NCI-H748 (cell line): Measurements from ENCODE around the gene CHN2.

Experiments
- DNase-seq: peaks from one replicate; lab custom pipeline; 2025; ENCODE audit not compliant: unreplicated experiment; lab: John Stamatoyannopoulos, UW

Gene CHN2

DNA sequence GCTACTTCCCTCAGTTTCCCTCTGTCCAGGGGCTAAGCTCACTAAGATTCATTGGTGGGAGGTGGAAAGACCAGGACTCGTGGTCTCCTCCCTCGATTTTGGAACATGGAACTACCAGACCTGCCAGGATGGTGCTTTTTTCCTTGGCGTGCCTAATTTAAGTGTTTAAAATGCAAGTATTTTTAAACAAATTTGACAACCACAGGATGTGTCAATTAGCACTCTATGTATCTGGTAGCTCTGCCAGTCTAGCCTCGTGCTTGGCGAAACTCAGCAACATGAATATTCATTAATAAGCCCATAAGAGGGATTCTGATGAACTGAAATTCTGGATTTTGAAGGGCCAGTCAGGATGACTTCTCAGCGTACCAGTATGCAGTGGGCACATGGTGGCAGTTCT lies 224.1 kb downstream of the CHN2 start:
- DNase-seq: no peak

DNA sequence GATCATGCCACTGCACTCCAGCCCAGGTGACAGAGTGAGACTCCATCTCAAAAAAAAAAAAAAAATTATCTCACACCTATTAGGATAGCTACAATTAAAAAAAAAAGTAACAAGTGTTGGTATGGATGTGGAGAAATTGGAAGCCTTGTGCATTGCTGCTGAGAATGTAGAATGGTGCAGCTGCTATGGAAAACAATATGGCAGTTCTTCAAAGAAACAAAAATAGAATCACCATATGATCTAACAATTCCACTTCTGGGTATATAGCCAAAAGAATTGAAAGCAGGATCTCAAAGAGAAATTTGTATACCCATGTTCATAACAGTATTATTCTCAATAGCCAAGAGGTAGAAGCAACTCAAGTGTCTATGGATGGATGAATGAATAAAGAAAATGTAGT lies 225.4 kb downstream of the CHN2 start:
- DNase-seq: no peak

DNA sequence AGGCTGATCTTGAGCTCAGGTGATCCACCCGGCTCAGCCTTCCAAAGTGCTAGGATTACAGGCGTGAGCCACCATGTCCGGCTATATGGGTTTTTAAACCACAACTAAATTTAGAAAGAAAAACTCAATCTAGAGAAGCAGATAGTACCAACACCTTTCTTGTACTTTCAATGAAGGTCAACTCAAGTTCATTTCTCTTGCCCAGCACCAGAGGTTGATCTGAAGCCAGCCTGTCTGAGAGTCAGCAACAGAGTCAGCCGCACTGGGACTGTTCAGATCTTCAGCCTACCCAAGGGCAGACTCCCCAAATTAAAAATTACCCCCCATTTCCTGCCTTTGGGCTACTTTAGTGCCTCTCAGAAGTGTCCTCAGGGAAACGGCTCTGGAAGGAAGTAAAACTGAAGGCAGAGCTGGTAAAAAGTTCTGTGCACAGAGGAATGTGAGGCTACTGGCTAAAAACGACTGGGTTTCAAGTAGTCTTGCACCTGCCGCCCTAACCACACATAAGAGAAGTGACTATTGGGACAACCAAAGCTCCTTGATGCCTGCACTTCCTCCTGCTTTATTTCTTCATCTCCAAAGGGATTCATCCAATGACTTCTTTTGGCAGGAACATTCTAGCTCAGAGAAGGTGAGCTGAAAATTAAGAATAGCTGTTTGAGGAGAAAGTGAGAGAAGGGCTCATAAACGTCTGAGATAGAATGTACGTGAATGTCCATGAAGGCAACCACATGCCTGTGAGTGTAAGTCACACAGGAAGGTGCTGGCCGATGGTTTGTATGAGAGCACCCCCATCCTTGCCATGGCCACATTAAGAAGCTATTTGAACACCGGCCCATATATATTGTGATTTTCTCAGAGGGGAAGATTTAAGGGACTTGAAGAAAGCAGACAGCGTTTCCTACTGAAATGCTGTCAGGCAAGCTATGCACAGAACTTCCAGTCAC lies 226.7 kb downstream of the CHN2 start:
- no peak for DNase-seq

DNA sequence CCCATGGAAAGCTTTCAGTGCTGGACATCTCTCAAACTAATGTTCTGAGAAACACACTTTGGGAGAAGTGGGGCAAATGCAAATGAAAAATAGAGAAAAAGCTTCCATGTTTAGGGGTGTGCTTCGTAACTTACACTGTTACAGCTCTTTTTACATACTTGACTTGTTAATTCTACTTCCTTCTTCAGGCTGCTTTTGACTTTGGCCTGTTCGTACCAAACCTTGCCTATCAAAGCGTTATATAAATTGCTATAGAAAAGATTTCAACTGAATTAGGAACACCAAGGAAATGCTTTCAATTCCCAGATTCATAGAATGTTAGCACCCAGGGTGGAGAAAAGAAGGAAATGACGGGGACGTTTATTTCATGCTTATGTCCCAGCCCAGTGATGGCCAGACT lies 228.3 kb downstream of the CHN2 start:
- no peak for DNase-seq

DNA sequence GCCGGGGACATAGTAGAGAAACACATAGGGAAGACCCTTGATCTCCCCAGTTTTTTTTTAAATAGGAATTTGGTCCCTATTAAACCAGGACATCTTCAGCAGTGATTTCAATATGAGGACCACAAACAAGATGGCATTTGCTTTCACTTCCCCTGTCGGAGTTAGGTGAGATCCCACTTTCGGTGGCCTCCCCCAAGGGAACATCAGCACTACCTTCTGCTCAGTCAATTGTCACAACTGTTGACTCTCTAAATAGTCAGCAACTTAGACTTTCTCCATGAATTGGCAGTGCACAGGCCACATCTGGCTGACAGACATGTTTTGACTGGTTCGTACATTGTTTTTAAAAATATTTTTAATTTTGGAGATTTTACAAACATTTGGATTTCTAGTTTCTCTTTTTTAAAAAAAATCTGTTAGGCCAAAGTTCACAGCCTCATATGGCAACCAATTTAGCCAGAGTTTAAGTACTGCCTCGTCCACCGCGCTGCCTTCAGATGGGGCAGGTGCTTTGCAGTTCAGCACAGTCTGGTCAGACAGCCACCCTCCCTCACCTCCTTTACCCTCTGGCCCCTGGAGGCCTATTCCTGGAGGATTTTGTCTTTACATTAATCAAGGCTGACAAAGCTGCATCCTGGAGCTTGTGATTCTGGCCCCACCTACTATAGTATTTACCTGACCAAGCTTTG lies 229.9 kb downstream of the CHN2 start:
- DNase-seq: no peak

DNA sequence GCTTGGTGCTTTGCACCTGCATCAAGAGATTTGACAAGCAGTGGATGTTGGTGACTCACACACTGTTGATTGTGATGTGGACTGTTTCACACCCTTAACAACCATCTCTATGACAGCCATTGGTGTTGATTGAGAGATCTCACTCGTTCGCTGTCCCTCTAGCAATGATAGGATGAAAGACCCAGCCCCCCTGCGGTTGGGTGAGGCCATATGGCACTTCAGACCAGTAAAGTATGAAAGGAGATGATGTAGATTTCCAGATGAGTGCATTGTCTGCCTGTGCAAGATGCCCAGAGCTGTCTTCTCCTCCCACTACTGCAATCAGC lies 230.4 kb downstream of the CHN2 start:
- peak; percentile 56 for DNase-seq

DNA sequence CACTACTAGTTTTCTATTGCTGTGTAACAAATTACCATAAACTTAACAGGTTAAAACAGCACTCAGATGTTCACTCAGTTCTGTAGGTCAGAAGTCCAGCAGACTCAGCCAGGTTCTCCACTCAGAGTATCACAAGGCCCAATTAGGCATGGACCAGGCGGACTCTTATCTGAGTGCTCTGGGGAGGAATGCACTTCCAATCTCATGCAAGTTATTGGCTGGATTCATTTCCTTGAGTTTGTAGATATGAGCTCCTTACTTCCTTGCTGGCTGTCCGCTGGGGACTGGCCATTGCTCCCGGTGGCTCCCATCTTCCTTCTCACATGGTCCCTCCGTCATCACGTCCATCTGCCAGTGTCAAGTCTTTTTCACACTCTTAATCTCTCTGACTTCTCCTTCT lies 232.0 kb downstream of the CHN2 start:
- no peak for DNase-seq

DNA sequence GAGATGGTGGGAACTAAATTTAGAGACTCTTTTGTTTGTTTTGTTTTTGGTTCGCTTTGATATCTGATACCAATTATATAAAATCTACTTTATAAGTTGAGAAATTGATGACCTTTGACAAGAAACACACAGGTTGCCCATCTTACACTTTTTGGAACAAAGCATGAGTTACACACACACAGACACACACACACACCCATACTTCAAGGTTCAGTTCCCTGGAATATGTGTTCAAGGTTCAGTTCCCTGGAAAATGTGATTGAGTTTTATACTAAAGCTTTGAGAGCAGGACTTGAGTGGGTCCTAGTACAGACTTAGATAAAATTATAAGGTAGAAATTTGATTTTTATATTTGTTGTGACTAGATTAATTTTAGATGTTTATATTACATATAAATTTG lies 234.8 kb downstream of the CHN2 start:
- no peak for DNase-seq

DNA sequence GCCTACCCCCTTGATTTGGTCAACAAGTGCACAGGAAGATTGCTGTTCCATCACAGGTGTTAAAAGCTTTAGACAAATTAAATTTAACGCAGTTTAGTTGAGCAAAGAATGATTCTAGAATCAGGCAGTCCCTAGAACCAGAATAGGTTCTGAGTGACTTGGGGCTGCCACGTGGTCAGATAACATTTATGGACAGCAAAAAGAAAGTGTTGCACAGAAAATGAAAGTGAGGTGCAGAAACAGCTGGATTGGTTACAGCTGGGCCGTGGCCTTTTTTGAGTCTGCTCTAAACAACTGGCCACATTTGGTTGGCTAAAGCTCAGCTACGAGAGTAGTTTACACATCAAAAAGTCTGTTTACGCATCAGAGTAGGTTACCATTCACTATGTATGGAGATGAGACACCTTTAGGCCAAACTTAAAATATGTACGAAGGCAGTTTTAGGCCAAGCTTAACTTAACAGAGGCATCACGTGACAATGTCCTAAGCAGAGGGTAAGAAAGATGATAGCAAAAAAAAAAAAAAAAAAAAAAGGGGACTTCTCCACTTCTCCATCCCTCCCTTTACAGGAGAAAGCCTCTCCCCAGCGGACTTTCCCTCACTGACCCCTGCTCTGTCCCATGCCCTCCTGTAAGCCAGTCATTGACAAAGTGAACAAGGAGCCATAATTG lies 235.8 kb downstream of the CHN2 start:
- DNase-seq: no peak

DNA sequence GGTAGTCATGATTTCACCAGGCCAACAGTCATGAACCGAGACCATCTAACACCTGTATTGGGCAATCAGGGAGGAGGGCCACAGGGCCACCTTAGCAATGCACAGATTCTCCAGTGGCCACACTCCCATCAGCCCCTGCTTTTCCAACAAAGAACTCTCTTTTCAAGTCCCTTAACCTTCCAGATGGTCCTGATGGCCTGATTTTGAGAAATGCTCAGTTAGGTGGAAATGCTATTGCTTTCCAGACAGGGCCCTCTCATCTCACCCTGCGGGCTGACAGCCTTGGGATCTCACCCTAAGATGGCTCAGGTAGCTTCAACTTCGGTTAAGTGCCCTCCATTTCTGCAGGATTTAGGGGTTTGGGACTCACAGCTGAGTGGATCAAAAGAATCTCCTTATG lies 237.1 kb downstream of the CHN2 start:
- DNase-seq: no peak

DNA sequence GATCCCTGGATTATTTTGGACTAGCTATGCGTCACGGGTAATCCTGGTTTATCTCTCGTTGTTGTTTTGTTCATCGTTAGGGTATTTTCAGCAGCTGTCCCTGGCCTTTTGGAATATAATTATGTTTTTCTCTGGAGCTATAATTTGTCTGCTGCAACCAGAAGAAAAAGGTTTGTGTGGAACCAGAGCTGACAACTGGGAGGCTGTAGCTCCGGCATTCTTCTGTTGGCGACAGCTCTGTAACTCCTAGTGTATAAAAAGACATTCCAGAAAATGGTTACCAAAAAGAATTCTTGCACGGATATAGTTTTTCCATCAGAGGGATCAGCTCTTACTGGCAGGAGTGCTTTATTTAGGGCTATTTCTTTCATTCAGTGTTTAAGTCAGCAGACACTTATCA lies 238.1 kb downstream of the CHN2 start:
- DNase-seq: no peak

DNA sequence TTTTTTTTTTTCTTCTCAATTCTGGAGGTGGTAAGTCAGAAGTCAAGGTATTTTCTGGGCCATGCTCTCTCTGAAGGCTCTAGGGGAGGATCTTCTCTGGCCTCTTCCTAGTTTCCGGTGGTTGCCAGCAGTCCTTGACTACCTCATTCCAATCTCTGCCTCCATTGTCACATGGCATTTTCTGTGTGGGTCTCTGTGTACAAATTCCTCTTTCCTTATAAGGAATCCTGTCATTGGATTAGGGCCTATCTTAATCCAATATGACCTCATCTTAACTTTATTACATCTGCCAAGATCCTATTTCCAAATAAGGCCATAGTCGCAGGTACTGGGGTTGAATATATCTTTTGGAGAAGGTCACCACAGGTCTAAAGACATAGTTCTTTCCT lies 239.8 kb downstream of the CHN2 start:
- DNase-seq: no peak

DNA sequence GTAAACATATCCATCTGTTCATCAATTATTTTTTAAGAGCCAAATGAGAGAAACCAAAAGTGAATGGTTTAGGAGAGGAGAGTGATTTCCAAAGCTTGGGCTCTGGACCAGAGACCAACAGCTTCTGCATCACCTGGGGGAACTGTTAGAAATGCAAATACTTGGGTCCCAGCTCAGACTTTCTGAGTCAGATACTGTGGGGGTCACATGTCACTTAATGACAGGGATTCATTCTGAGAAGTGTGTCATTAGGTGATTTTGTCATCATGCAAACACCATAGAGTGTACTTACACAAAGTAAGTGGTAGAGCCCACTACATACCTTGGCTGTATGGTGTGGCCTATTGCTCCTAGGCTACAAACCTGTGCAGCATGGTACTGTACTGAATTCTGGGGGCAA lies 240.6 kb downstream of the CHN2 start:
- DNase-seq: no peak

DNA sequence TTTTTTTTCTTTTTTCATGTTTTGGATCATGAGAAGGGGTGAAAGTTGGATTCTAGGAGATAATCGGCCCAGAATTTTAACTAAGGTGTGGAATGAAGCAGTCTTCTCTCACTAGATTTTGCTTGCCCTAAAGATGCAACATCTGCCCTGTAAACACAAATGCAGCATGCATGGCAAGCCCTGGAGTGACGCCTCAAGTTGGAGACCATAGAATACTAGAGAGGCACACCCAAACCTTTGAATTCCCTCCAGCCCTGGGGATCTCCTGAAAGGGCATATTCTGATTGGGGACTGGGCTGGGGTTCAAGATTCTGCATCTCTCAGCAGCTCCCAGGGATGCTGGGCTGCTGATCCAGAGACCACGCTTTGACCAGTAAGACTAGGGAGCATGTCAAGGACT lies 241.3 kb downstream of the CHN2 start:
- no peak for DNase-seq

DNA sequence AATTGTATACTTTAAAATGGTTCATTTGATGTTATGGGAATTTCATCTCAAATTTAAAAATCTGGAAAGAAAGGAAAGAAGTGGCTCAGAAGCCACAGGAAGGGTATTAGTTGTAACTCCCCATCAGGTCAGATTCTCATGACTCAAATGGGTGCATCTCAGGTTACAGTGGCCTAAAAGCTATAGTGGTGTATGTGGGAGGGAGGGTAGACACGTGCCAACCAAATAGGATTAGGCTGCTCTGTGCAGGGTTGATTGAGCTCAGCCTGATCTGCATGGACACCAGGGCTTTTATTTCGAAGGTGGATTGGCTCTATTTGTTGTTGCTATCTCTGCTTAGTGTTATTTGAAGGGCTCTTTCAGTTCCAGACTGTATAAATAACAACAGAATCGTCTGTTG lies 247.6 kb downstream of the CHN2 start:
- DNase-seq: peak; percentile 77

DNA sequence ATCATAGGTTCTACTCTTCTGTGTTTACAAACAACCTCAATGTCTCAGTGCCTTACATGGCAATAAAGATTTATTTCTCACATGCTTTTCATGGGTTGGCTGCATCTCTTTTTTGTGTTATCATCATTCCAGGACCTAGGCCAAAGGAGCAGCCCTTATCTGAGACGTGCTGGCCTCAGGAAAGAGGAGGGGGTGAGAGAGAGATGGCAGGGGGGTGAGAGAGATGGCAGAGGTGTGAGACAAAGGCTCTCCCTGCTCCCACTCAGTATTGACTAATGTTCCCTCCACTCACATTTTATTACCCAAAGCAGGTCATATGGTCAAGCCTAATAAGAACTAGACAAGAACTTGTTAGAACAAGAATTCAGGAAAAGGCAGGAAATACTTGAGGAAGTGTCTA lies 249.0 kb downstream of the CHN2 start:
- DNase-seq: no peak

DNA sequence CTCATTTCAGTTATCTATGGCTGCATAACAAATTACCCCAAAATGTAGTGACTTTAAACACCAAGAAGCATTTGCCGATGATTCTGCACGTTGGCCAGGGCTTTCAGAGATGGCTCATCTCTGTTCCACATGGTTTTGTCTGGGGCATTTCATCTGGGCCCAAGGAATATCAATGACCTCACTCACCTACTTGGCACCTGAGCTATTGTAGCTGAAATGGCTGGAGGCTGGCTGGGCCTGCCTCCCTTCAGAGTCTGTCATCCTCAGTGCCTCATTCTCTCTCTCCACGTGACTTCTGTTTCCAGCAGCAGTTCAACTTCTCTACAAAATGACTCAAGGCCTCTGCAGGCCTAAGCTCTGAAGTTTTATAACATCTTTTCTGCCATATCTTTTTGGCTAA lies 249.7 kb downstream of the CHN2 start:
- no peak for DNase-seq

DNA sequence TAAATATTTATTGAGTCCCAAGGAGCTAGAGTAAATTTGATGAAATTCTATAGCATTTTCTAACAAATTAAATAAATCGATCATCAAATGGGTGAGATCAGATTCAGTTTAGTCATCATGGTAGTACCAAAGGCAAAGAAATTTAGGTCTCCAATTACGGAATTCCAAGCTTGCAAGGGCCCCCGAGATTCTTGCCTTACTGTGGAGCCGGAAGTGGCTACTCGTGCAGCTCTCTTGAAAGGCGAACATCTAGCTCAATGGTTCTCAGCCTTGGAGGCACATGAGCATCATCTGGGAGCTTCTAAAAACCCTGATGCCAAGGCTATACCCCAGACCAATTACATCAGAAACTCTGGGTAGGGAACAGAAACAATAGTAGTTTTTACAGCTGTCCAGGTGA lies 251.2 kb downstream of the CHN2 start:
- DNase-seq: peak; percentile 61

DNA sequence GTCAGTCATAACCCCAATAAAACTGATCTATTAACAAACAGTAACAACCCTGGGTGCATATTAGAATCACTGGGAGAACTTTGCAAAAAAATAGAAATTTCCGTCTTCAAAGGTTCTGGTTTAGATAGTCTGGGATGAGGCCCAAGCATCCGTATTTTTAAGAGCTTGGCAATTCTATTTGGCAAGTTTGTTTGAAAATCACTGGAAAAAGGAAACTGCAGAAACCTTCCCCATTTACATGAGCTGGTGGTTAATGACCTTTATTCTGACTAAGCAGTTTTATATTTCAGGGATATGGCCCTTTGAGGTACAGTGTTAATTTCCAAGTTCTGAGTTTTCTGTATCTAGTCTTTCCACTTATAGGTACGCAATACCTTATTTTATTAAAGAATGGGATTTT lies 253.3 kb downstream of the CHN2 start:
- no peak for DNase-seq

DNA sequence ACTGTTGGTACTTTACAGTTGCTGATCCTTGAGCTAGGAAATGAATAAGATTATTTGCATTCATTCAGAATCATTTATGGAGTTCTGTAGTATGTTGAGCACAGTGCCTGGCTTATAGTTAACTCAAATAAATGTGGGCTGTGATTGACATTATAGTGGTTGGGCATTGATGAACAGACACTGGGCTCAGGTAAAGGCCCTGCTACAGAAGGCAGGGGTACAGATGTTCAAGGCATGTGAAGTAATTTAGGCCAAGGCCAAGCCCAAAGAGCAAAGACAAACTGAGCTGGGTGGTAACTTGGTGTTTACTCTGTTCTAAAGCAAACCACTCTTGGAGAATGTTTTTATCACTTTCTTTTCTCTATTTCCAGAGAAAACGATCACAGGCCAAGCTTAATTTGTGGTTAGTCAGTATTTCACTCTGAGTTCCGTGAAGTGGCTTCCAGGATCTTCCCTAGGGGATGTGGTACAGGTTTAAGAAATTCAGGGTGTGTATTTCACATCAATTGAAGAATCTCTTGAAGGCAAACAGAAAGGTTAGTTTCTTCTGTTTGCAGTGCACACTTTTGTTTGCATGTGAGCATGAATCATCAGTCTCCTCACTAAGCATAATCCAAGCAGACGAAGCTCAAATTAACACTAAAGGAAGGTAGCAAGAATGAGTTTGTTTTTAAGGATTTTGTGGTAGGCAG lies 255.1 kb downstream of the CHN2 start:
- no peak for DNase-seq

DNA sequence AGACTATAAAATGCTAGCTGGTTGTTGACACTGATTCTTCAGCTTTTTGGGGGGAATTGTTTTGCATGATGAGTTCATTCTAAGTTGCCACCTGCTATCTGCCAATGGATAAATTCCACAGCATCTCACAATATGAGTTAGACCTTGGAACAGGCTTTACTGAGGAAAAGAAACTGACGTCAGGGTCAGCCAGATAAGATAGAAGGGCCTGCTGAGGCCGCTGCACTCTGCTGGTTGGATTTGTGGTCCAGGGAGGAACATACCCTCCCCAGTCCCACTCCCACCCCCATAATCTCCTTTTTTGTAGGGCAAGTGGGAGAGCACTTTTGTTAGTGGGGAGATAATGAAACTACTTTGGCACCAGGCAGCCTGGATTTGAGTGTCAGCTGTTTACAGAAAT lies 258.4 kb downstream of the CHN2 start:
- DNase-seq: no peak

DNA sequence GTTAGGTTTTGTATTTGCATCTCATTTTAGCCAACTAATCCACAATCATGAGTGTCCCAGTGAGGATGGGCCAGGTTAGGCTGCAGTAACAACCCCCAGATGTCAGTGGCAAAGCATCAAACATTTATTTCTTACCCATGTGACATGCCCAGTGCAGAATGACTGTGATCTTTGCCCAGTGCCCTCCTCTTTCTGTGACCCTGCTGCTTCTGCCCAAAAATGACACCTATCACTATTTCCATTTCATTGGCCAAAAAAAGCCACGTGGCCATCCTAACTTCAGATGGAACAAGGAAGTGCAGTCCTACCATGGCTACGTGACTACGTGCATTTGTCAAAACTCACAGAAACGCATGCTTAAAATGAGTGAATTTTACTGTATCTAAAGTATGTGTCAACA lies 259.9 kb downstream of the CHN2 start:
- DNase-seq: no peak
